ENCODE data around the gene RTN4RL1. TPM values are rescaled to one million over a fixed set of nuclear protein-coding genes. Genes with fewer than 3 reads are reported as not detected.

Gene RTN4RL1
- total RNA-seq, 1 experiment from 2014 or later: 0.22 TPM

DNA sequence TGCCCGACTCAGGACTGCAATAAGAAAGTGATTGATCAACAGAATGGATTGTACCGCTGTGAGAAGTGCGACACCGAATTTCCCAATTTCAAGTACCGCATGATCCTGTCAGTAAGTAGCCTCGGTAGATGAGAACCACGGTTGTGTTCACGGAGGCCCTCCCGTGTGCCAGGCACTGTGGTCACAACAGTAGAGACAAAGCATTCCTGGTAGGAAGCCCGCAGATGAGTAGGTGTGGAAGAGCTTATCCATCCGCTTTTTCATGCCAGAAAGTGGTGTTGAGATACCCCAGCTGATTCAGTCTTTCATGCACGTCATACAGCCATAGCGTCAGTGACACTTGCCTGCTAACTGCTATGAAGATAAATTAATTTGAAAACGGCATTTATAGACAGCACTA lies 136.4 kb downstream of the RTN4RL1 start:
- no peaks in the 10 kb centered on the region for H3K4me1 Mint-ChIP-seq
- H3K4me3 Mint-ChIP-seq: no peak overlapping the region
- H2BK12ac ChIP-seq (ENCODE audit: insufficient read length, low read depth, low read length): no peak overlapping the region
- no peak overlapping the region for H2BK5ac ChIP-seq (ENCODE audit: insufficient read length, low read length)
- H3K23ac ChIP-seq (ENCODE audit: insufficient read length, low read depth, low read length): no peak overlapping the region
- no peaks in the 10 kb centered on the region for H3K9me3 Mint-ChIP-seq
- no CpG with 5 or more reads among the region's 14 CpGs for whole genome bisulfite sequencing (ENCODE audit: extremely low coverage, insufficient read length, low lambda C conversion rate)
- H3K4me1 ChIP-seq (ENCODE audit: insufficient read depth, low read length): no peaks in the 10 kb centered on the region
- peaks cover 41 to 91% (median 77%) of the 10 kb centered on the region in 3 experiments; a peak in 6 of 7 replicates for H3K36me3 Mint-ChIP-seq (ENCODE audit: insufficient read depth in 1 of 3, low read depth in 3 of 3)
- H3K18ac ChIP-seq (ENCODE audit: insufficient read length, low read depth, low read length): no peak overlapping the region
- H3K27ac ChIP-seq (ENCODE audit: insufficient read length, low read depth, low read length): no peak overlapping the region
- H4K20me1 ChIP-seq (ENCODE audit: control insufficient read depth, insufficient read depth, insufficient read length): no peaks in the 10 kb centered on the region
- no peaks in the 10 kb centered on the region for H3K9me3 ChIP-seq (ENCODE audit: control insufficient read depth, low read depth, low read length)
- no peak overlapping the region for H2AFZ ChIP-seq (ENCODE audit: low read length)
- H3K56ac ChIP-seq (ENCODE audit: insufficient read length, low read depth, low read length): no peak overlapping the region
- no peaks in the 10 kb centered on the region for H3K27me3 ChIP-seq (ENCODE audit: insufficient read depth, low read length)
- H4K8ac ChIP-seq (replicated peaks; ENCODE audit: insufficient read length, low read depth, low read length): no peak overlapping the region
- H4K91ac ChIP-seq (ENCODE audit: insufficient read length, low read depth, low read length): no peak overlapping the region
- no peaks in the 10 kb centered on the region for H3K79me2 ChIP-seq (ENCODE audit: insufficient read depth, low read length)
- H3K27me3 Mint-ChIP-seq (ENCODE audit: low read depth): no peaks in the 10 kb centered on the region
- no peak overlapping the region for H3K14ac ChIP-seq (ENCODE audit: insufficient read depth, low read length)
- no peaks in the 10 kb centered on the region for H3K79me1 ChIP-seq (ENCODE audit: insufficient read depth, low read depth, low read length, poor library complexity, severe bottlenecking)
- TF ChIP-seq, protein P1, sequence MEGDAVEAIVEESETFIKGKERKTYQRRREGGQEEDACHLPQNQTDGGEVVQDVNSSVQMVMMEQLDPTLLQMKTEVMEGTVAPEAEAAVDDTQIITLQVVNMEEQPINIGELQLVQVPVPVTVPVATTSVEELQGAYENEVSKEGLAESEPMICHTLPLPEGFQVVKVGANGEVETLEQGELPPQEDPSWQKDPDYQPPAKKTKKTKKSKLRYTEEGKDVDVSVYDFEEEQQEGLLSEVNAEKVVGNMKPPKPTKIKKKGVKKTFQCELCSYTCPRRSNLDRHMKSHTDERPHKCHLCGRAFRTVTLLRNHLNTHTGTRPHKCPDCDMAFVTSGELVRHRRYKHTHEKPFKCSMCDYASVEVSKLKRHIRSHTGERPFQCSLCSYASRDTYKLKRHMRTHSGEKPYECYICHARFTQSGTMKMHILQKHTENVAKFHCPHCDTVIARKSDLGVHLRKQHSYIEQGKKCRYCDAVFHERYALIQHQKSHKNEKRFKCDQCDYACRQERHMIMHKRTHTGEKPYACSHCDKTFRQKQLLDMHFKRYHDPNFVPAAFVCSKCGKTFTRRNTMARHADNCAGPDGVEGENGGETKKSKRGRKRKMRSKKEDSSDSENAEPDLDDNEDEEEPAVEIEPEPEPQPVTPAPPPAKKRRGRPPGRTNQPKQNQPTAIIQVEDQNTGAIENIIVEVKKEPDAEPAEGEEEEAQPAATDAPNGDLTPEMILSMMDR (conservative IDR thresholded peaks at IDR 0.05): no peak
- H3T11ph ChIP-seq (ENCODE audit: low read length): no peak overlapping the region
- H3K27ac Mint-ChIP-seq: no peak overlapping the region
- no peaks in the 10 kb centered on the region for H3K23me2 ChIP-seq (ENCODE audit: insufficient read length, low read depth, low read length, poor library complexity, severe bottlenecking)
- DNase-seq: no peak
- H2BK20ac ChIP-seq (ENCODE audit: low read depth, low read length, poor library complexity, severe bottlenecking): no peak overlapping the region
- H3K4me2 ChIP-seq (ENCODE audit: insufficient read depth, insufficient read length, low read length): no peak overlapping the region
- H2BK120ac ChIP-seq (ENCODE audit: low read depth, low read length, poor library complexity, severe bottlenecking): no peak overlapping the region
- no peak overlapping the region for H3K9ac ChIP-seq (ENCODE audit: extremely low read depth, insufficient read length, low read length)
- H3K4ac ChIP-seq (ENCODE audit: low read depth, low read length): no peak overlapping the region
- H2BK15ac ChIP-seq (ENCODE audit: low read depth, low read length): no peak overlapping the region
- H4K5ac ChIP-seq (ENCODE audit: insufficient read length, low read depth, low read length): no peak overlapping the region
- no peak overlapping the region for H2AK5ac ChIP-seq (ENCODE audit: insufficient read length, low read length)

Small RNA genes within 50 kb of the gene (microRNA-seq; reads per million reads assigned to microRNA genes)
- gene MIR132 (ENCODE audit: borderline microRNAs expressed): 25.7 reads per million, percentile 56 among the genes with 10 or more reads in this experiment
- 2.1 reads per million, percentile 21 among the genes with 10 or more reads in this experiment for gene MIR212 (ENCODE audit: borderline microRNAs expressed)

Other genes with a start within 250 kb of the RTN4RL1 start
- 28.8 and 29.0 TPM in 2 replicates for gene SMYD4, start 195.4 kb downstream of the RTN4RL1 start, total RNA-seq (2021)
- 215 and 220 TPM in 2 replicates for gene RPA1, start 195.3 kb downstream of the RTN4RL1 start, total RNA-seq (2021)
- 27.5 and 31.3 TPM in 2 replicates for gene DPH1, start 4.8 kb upstream of the RTN4RL1 start, total RNA-seq (2021)
- 24.2 and 24.6 TPM in 2 replicates for gene OVCA2, start 16.7 kb upstream of the RTN4RL1 start, total RNA-seq (2021)
- 1.8 and 2.7 TPM in 2 replicates for gene HIC1, start 29.8 kb upstream of the RTN4RL1 start, total RNA-seq (2021)

Data from H9 (cell line).